ENCODE data around the gene SRCAP.

SRCAP gene

GRCh38 chr16:30737794-30738648 lies 39.0 kb downstream of the SRCAP start:
- DNase-seq (ENCODE audit: low spot score): no peak

DNA sequence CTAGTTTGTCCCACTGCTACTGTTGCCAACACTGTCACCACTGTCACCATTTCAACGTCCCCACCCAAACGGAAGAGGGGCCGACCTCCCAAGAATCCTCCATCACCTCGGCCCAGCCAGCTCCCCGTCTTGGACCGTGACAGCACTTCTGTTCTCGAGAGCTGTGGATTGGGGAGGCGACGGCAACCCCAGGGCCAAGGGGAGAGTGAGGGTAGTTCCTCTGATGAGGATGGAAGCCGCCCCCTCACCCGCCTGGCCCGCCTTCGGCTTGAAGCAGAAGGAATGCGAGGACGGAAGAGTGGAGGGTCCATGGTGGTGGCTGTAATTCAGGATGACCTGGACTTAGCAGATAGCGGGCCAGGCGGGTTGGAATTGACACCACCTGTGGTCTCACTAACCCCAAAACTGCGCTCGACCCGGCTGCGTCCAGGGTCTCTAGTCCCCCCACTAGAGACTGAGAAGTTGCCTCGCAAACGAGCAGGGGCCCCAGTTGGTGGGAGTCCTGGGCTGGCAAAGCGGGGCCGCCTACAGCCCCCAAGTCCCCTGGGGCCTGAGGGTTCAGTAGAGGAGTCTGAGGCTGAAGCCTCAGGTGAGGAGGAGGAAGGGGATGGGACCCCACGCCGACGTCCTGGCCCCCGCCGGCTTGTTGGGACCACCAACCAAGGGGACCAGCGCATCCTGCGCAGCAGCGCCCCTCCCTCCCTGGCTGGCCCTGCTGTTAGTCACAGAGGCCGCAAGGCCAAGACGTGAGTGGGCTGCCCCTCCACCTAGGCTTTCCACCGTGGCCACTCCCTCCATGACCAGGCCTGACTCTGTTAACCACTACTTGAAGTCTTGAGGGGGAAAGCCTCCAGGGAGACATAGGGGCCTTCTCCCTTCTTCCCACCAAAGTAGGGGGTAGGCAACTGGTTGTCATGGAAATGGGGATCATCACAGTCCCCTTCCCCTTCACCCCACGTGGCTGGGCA lies 40.3 kb downstream of the SRCAP start:
- DNase-seq (ENCODE audit: low spot score): no peak

GRCh38 chr16:30740364-30741251 lies 41.6 kb downstream of the SRCAP start:
- DNase-seq (ENCODE audit: low spot score): no peak

DNA sequence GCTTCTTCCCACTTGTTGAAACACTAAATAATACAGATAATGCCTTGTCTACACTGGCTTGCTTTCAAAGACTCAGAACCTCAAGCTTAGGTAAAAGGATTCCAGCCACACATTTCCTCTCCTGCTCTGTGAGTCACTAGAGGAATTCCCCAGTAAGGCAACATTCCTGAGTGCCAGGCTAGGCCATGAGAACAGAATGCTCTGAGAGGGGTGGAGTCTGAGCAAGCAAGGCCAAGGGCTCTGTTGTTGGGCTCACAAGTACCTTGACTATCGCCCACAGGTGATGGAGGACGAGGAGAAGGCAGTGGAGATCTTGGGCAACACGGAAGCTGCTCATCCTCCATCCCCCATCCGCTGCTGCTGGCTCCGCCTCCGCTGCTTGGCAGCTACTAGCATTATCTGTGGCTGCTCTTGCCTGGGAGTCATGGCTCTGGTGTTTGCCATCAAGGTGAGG lies 42.5 kb downstream of the SRCAP start:
- DNase-seq (ENCODE audit: low spot score): no peak

- DNase-seq (ENCODE audit: low spot score): no peak
Observed at GRCh38 chr16:30743716-30744115, 44.7 kb downstream of the SRCAP start.

DNA sequence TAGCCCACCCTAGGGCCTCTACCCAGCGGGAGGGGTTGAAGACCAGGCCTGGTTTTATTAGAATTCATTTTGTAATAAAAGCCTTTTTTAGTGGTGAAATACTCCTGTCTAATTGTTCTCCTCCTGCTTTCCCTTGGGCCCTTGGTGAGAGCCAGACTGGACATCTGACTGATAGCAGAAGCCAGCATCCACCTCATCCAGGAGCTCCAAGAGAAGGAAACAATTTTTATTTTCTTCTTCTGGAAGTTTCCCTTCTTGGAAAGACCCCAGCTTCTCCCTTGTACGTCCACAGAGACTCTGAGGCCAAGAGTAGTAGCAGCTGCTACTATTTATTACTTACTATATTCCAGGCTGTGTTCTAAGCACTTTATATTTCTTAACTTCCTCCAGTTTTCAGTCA lies 45.2 kb downstream of the SRCAP start:
- DNase-seq (ENCODE audit: low spot score): no peak

GRCh38 chr16:30745082-30745481 lies 46.1 kb downstream of the SRCAP start:
- DNase-seq (ENCODE audit: low spot score): no peak

- DNase-seq (ENCODE audit: low spot score): no peak
Observed at GRCh38 chr16:30746638-30747175, 47.7 kb downstream of the SRCAP start.

GRCh38 chr16:30747331-30747730 lies 48.4 kb downstream of the SRCAP start:
- no peak for DNase-seq (ENCODE audit: low spot score)

DNA sequence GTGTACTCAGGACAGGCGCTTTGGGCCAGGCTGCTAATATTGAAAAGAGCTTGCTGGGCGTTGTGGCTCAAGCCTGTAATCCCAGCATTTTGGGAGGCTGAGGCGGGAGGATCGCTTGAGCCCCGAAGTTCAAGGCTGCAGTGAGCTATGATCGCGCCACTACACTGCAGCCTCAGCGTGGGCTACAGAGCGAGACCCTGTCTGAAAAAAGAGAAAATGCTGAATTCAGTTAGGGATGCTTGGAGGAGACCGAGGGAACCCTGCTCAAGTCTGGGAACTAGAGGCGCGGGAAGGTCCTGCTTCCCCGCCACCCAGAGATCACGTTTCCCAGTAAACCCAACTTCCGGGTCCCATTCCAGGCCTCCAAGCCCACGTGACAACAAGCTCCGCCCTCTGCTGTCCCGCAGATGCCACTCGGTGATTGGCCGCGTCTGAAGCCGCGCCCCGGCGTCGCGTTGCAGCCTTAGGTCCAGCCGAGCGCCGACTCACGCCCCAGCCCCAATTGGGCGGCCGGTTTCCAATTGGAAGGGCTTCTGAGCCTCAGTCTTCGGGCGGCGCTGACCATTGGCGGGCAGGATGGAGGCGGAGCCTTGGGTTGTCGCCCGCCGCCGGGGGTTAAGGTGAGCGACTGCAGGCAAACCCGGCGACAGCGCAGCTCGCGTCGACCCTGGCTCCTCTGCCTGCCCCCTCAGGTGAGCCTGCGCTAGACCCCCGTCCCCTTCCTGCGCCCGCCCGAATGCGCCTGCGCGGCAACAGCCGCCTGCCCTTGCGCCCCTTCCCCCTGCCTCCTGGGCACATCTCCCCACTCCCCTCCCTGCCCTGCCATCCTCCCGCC lies 49.0 kb downstream of the SRCAP start, which contains the start of gene PHKG2:
TSS of gene PHKG2 (plus strand) at position 627 of the 835 bp plus-strand sequence. CDS start 396 bp downstream, outside the sequence.
- DNase-seq (ENCODE audit: low spot score): peak; percentile 97

DNA sequence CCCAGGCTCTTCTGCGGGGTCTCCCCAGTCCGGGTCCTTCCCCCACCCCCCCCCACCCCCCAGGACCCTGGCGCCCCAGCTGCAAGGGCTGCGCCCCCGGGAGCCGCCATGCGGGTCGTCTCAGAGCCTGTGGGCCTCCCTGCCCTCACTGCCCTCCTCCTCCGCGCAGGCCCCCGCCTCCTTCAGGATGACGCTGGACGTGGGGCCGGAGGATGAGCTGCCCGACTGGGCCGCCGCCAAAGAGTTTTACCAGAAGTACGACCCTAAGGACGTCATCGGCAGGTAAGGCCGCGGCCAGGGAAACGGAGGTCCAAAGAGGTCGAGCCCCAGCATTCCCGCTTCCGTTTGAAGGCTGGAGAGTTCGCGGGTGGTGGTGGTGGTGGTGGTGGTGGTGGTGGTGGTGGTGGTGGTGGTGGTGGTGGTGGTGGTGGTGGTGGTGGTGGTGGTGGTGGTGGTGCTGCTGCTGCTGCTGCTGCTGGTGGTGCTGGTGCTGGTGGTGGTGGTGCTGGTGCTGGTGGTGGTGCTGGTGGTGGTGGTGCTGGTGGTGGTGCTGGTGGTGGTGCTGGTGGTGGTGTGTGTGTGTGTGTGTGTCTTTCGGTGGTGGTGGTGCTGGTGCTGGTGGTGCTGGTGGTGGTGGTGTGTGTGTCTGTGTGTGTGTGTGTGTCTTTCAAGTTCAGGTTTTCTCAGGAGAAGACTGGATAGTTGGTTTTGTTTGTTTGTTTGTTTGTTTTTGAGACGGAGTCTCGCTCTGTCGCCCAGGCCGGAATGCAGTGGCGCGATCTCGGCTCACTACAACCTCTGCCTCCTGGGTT lies 49.9 kb downstream of the SRCAP start:
- DNase-seq (ENCODE audit: low spot score): no peak

GRCh38 chr16:30750201-30750600 lies 51.2 kb downstream of the SRCAP start:
- no peak for DNase-seq (ENCODE audit: low spot score)

DNA sequence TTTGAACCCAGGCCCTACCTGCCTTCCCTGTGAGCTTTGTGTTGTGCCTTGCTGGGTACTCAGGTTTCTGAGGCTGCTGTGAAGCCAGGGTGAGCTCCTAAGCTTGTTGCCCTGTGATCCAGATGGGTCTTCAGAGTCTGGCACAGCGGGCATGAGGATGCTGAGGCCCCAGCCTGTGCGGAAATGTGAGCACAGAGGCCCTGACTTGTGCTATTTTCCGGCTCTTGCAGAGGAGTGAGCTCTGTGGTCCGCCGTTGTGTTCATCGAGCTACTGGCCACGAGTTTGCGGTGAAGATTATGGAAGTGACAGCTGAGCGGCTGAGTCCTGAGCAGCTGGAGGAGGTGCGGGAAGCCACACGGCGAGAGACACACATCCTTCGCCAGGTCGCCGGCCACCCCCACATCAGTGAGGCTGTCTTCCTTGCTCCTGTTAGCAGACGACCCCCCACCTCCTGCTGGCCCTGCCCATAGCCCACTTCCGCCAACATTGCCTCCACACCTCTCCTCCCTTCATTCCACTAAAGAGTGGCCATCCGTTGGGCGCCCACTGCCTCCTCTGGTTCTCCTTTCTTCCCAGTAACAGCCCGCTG lies 52.0 kb downstream of the SRCAP start:
- DNase-seq (ENCODE audit: low spot score): no peak

GRCh38 chr16:30753596-30753995 lies 54.6 kb downstream of the SRCAP start:
- DNase-seq (ENCODE audit: low spot score): no peak

GRCh38 chr16:30755955-30756780 lies 57.2 kb downstream of the SRCAP start:
- no peak for DNase-seq (ENCODE audit: low spot score)

DNA sequence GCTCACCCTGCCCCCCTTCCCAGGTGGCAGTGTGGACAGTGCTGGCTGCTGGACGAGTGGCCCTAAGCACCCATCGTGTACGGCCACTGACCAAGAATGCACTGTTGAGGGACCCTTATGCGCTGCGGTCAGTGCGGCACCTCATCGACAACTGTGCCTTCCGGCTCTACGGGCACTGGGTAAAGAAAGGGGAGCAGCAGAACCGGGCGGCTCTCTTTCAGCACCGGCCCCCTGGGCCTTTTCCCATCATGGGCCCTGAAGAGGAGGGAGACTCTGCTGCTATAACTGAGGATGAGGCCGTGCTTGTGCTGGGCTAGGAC lies 57.8 kb downstream of the SRCAP start:
- no peak for DNase-seq (ENCODE audit: low spot score)

- DNase-seq (ENCODE audit: low spot score): no peak
Observed at GRCh38 chr16:30757316-30757715, 58.3 kb downstream of the SRCAP start.

GRCh38 chr16:30758988-30759491 lies 60.1 kb downstream of the SRCAP start:
- DNase-seq (ENCODE audit: low spot score): no peak
